ENCODE data around the gene HSBP1L1. TPM values are rescaled to one million over a fixed set of nuclear protein-coding genes. Genes with fewer than 3 reads are reported as not detected.

HSBP1L1 gene
- 2.8 TPM for polyA plus RNA-seq (2013, experiment 1 of 2; ENCODE audit: insufficient read length)
- 2.8 TPM for polyA plus RNA-seq (2013, experiment 2 of 2; ENCODE audit: insufficient read length)

DNA sequence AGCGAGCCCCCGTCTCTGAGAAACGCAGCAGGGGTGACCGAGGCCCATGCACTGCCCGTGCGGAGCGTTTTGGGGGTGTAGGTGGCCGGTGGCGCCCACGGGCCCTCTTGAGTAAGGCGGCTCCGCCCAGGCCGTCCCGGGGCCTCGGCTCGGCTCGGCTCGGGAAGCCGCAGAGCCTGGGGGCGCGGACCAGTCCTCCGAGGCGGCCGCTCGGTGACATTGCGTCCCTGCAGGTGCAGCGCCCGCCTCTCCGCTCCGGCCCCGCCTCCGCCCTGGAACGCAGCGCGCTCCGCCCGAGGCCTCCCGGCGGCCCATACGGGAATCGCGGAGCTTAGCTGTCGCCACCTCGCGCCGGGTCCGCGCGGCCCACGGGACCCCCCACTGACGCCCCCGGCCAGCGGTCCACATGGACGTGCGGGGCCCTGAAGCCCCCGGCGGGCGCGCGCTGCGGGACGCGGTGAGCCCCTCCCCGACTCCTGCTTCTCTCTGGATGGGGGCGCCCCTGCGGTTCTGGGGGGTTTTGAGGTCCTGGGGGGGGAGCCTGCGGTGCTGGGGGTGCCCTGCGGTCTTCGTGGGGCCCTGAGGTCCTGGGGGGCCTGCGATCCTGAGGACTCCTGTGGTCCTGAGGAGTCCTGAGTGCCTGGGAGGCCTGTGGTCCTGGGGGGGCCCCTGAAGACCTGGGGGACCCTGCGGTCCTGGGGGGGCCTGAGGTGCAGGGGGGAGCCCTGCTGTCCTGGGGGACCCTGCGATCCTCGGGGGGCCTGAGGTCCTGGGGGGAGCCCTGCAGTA, at the start of gene HSBP1L1:
Gene HSBP1L1, plus strand, starts transcription at position 314 of the 789 bp plus-strand sequence. Its CDS starts 93 bp downstream, at position 407.
- DNase-seq: no peak

DNA sequence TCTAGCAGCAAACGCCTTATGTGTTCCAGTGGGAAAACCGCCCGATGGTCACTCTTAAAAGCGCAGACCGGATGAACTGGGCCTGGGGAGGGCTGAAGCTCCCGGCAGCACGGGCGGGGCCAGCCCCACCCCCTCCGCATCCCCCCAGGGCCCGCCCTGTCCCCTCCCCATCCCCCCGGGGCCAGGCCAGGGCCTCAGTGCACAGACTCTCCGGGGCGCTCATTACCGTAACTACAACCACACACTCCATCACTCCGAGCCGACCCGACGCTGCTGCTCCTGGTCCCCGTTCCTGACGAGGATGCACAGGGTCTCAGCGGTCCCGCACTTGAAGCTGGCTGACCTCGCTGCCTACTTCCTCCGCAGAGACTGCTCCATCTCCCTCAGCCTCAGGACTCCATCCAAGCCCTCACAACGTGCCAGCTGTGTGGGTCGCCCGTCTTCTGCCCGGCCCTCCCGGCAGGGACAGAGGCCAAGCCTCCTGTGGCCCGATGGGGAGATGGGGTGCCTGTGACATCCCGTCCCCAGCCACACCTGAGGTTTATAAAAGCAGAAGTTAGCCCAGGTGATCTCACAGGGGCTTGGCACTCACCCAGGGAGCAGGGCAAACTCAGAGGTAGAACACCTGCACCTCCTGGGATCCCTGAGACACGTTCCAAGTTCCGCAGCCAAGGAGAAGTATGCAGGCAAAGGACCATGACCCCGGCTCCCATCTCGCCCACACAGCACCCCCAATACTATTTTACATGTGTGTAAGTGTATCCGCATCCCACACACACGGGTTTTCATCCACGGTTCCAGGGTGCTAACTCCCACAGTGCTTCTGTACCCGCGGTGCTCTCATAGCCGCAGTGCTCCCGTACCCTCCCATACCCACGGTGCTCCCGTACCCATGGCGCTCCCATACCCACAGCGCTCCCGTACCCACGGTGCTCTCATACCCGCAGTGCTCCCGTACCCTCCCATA, 49.0 kb upstream of the HSBP1L1 start:
- DNase-seq: no peak

DNA sequence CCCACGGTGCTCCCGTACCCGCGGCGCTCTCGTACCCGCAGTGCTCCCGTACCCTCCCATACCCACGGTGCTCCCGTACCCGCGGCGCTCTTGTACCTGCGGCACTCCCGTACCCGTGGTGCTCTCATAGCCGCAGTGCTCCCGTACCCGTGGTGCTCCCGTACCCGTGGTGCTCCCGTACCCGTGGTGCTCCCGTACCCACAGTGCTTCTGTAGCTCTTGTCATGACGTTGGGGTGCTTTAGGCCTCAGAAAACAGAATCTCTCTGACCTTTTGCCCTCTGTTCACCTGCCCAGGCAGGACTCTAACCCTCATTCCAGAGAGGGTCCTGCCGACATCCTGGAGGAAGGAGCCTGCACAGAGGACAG, 48.3 kb upstream of the HSBP1L1 start:
- DNase-seq: no peak

GRCh38 chr18:79916546-79917168, 47.8 kb upstream of the HSBP1L1 start:
- no peak for DNase-seq

- DNase-seq: no peak
Observed at GRCh38 chr18:79917169-79917852, 47.1 kb upstream of the HSBP1L1 start.

- no peak for DNase-seq
Observed at GRCh38 chr18:79917853-79918614, 46.4 kb upstream of the HSBP1L1 start.

GRCh38 chr18:79918615-79919011, 45.8 kb upstream of the HSBP1L1 start:
- no peak for DNase-seq

GRCh38 chr18:79919089-79919488, 45.4 kb upstream of the HSBP1L1 start:
- no peak for DNase-seq

DNA sequence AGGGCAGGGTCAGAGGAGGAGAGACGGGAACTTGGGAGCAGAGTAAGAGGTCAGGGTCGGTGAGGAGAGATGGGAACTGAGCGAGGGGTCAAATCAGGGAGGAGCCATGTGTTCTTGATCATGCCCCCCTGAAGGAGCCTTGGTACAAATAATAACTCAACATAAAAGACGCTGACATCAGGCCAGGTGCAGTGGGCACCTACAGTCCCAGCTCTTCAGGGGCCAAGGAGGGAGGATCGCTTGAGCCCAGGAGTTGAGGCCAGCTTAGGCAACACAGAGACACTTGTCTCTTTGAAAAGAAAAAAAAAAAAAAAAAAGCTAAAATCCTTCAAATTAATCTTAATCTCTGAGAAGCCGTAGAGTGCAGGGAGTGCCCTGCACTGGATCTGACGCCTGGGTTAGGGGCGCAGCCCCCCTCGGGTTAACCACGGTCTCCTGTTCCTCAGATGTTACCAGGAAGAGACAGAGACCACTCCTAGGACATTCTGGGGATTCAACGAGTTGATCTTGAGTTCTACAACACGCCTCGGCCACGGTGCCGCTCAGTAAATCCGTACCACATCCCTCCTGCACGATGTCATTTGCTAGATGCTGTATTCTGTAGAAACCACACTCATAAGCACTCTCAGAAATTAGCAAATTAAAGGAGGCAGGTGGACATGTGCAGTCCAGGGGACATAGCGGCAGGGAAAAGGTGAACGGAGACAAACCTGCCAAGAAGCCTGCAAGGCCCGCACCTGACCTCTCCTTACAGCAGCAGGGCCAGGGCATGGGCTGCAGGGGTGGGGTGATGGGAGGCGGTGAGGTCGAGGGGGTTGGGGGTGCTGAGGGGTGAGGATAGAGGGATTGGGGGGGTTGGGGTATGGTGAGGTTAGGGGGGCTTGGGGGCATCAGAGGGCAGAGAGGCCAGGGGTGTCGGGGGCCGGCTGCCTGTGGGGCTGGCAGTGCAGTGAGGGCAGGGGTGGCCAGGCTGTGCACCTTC, 42.2 kb upstream of the HSBP1L1 start:
- no peak for DNase-seq

DNA sequence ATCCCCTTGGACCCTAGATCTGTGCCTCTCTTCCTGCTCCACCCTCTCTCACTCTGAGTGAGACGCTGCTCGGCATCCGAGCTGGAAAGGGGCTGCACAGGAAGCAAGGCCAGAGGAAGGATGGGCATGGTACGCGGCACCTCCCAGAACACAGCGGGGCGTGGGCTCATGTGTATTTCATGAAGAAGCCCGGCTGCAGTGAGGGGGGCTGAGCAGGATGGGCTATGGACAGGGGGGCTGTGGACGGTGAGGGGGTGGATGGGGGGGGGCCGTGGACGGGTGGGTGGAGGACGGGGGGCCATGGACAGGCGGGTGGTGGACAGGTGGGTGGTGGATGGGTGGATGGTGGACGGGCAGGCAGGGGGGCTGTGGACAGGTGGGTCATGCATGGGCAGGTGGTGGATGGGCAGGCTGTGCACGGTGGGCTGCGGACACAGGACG, 41.5 kb upstream of the HSBP1L1 start:
- DNase-seq: no peak

- no peak for DNase-seq
Observed at GRCh38 chr18:79923896-79924585, 40.4 kb upstream of the HSBP1L1 start.

DNA sequence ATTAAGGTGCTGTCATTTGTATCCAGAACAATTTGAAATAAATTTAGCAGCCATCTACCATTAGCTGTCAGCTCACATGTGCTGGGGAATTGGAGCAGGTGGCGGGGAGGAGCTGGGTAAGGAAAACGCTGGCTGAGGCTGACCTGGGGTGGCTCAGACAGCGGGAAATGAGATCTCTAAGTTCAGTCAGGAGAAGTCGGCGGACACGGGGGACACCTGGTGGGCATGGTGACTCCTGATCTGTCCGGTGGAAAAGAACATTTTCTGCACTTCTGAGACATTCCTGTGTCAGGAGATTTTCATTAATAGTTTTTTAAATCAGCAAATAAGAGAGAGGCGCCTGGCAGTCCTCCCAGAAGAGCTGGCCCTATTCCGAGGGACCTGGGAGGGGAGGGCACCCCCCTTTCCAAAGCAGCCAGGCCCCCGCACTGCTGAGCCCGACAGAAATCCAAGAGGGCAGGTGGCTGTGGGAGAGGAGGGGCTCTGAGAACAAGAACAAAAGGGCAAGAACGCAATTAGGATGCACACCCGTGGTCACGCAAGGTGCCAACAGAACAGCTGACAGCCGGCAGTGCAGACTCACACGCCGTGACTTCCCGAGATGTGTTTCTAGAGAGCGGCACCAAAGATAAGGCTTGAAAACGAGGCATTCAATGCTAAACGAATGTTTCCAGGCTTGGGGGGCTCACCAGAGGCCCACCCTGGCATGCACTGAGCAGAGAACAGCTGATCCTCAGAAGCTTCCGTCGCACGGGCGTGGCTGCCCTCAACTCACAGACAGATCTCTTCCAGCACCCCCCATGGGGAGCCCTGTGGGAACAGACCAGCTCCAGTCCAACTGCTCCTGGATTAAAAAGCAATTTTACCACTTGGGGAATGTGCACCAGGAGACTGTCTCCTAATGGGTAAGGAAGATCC, 39.4 kb upstream of the HSBP1L1 start:
- no peak for DNase-seq

- no peak for DNase-seq
Observed at GRCh38 chr18:79926306-79926705, 38.1 kb upstream of the HSBP1L1 start.

DNA sequence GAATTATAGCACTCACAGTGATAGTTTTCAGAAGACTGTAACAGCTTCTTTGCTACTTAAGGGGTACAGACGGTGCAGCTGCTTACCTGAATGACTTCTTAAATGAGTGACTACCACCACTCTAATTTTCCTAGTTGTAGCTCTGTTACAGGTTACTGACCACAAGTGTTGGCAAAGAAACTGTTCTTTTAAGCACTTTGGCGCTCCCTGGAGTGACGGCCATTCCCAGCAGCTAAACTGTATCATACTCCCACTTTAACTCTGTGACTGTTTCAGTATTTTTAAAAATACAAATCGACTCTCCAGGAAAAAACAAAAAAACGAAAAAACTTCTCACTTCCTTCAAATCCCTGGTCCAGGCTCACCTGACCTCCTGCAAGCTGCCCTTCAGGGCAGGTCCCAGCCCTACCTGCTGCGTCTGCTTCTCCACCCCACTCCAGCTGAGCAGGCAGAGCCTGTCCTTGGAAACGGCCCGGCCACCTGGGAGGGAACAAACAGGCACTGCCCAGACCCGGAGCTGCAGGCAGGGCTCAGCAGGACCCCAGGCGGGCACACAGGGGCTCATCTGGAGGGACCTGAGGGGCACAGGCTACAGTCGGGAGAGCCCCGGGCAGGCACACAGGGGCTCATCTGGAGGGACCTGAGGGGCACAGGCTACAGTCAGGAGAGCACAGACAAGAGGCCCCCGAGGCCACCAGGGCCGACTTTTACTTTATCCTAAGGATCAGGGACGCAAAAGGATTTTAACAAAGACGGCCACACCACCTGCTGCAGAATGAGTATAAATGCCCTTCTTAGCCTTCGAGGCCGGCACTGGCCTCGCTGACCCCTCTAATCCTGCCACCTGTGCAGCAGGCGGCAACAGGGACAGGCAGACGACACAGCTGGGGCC, 37.5 kb upstream of the HSBP1L1 start:
- no peak for DNase-seq

- DNase-seq: no peak
Observed at GRCh38 chr18:79927607-79928562, 36.6 kb upstream of the HSBP1L1 start.

DNA sequence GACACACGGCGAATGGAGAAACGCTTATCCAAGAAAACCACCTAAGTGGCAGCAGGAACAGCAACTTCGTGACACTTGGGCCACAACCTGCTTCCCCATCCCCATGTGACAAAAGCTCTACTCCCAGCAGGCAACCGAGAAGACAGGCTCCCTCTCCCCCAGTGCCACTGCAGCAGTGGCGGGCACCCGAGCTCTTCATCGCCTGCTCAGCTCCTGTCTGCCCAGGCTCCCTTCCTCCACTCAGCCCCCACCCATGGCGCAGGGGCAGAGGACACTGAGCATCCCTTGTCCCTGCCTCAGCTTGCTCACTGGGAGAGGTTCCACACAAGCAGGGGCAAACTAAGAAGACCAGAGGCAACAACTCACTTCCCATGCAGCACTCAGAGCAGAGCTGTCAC, 35.9 kb upstream of the HSBP1L1 start:
- no peak for DNase-seq

Data from fibroblast of skin of back (primary cell).